T-helper 9 cell (primary cell): ENCODE results near the gene STX17.
"Not testable (repeated sequence)": the region's sequence is repeated elsewhere in the genome, so short reads cannot be mapped to it uniquely, and the experiment has no call there.

Experiments used
- DNase-seq: peaks from one replicate; pipeline ENCODE4 v3.0.0-alpha.2; 2020

Gene STX17

DNA sequence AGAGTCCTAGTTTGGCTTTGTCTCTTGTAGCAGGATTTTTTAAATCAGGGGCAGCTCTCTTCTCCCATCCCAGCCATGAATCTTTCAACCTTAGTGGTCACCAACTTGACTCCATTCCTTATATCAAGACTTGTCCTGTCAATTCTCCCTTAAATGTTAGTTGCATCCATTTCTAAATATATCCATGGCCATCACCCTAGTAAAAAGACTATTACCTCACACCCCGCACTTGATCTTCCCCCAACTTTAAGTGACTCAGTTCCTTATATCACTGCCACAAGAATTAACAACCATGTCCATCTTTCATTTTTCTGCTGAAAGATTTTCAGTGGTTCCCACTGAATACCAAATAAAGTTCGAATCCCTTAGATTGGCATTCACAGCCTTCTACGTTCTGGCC is 67.0 kb downstream of the STX17 start:
- no peak for DNase-seq

- no peak for DNase-seq
Measured at GRCh38 chr9:99977033-99977792, 70.8 kb downstream of the STX17 start.

GRCh38 chr9:99978221-99978620 is 71.8 kb downstream of the STX17 start:
- no peak for DNase-seq

- no peak for DNase-seq
Measured at GRCh38 chr9:99980598-99980997, 74.1 kb downstream of the STX17 start.

- no peak for DNase-seq
Measured at GRCh38 chr9:99986642-99987041, 80.2 kb downstream of the STX17 start.

DNA sequence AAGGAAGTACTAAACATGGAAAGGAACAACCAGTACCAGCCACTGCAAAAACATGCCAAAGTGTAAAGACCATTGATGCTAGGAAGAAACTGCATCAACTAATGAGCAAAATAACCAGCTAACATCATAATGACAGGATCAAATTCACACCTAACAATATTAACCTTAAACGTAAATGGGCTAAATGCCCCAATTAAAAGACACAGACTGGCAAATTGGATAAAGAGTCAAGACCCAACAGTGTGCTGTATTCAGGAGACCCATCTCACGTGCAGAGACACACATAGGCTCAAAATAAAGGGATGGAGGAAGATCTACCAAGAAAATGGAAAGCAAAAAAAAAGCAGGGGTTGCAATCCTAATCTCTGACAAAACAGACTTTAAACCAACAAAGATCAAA is 84.1 kb downstream of the STX17 start:
- DNase-seq, result not testable (repeated sequence)

DNA sequence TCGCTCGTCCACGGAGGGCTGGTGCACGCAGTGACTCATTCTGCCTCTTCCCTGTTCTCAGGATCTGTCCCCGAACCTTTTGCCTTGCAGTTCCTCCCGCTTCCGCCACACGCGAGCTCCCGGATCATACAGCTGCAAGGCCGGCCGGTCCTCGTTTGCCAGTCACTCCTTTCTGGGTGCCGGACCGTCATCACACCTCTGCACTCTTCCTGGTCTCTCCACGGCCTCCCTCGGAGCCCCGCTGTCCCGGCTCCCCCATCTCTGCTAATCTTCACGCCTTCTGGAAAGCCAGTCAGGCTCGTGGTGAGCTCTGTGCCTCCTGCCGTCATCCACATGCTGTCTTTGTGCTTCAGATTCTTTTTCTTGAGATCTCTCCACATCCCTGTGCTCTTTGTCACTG is 91.8 kb downstream of the STX17 start:
- DNase-seq, result no peak

- no peak for DNase-seq
Measured at GRCh38 chr9:99998866-99999265, 92.4 kb downstream of the STX17 start.

- no peak for DNase-seq
Measured at GRCh38 chr9:99999797-100000196, 93.3 kb downstream of the STX17 start.

GRCh38 chr9:100011062-100011681 is 104.7 kb downstream of the STX17 start:
- DNase-seq, result peak; percentile 14

- no peak for DNase-seq
Measured at GRCh38 chr9:100012279-100012678, 105.8 kb downstream of the STX17 start.

- no peak for DNase-seq
Measured at GRCh38 chr9:100013573-100013972, 107.1 kb downstream of the STX17 start.

GRCh38 chr9:100014846-100015245 is 108.4 kb downstream of the STX17 start:
- no peak for DNase-seq

- DNase-seq, result no peak
Measured at GRCh38 chr9:100019541-100019940, 113.1 kb downstream of the STX17 start.
